Measurements from ENCODE around the gene ZNF716.
"Not testable (repeated sequence)": the region's sequence is repeated elsewhere in the genome, so short reads cannot be mapped to it uniquely, and the experiment has no call there.

ZNF716 gene

DNA sequence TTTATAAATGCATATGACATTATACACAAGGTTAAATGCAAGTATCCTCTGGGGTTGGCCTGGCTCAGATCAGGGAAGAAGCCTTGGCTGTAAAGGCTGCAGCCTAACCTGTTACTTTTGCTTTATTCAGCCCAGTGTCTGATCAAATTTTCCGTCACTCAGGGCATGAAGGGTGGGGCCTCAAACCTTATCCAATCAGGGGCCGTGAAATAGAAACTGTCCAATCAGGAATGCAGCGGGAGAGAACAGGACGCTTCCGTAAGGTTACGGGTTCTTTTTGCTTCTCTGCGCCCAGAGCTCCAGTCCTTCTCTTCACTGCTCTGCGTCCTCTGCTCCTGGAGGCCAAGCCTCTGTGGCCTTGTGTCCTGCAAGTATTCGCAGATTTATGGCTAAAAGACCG is at the start of gene ZNF716:
TSS of gene ZNF716 (plus strand) at position 274 of the 400 bp plus-strand sequence. CDS start at position 386, 112 bp downstream.
- no peak for DNase-seq (ENCODE audit: low spot score)
- TF ChIP-seq, protein P1, sequence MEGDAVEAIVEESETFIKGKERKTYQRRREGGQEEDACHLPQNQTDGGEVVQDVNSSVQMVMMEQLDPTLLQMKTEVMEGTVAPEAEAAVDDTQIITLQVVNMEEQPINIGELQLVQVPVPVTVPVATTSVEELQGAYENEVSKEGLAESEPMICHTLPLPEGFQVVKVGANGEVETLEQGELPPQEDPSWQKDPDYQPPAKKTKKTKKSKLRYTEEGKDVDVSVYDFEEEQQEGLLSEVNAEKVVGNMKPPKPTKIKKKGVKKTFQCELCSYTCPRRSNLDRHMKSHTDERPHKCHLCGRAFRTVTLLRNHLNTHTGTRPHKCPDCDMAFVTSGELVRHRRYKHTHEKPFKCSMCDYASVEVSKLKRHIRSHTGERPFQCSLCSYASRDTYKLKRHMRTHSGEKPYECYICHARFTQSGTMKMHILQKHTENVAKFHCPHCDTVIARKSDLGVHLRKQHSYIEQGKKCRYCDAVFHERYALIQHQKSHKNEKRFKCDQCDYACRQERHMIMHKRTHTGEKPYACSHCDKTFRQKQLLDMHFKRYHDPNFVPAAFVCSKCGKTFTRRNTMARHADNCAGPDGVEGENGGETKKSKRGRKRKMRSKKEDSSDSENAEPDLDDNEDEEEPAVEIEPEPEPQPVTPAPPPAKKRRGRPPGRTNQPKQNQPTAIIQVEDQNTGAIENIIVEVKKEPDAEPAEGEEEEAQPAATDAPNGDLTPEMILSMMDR (IDR thresholded peaks at IDR 0.05; ENCODE audit: extremely low read depth, missing control alignments), result no peak

DNA sequence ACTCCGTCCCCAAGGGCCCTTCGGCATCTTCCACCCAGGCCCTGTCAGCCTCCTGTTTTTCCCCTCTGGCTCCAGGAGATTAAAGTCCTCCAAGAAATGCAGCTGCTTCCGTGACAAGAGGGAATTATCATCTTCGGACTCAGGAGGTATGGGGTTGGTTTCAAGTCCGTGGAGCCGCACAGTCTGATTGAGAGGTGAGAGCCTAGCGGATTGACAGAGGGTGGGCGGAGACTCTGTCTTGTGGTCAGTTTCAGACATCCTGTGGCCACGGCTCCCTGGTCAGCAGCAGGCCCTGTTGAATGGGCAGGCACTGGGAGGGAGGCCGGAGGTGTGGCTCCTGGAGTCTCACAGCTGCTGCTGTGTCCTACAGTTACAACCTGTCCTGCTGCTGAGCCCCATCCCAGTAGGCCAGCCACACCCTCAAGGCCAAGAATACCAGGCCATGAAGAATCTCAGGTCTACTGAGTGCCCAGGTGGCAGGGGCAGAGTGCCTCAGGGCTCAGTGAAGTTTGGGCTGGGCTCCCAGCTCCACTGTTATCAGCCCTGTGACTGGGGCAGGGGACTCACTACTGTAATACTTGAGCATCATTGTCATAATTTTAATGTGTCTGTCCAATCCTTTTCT is 49.3 kb upstream of the ZNF716 start:
- DNase-seq (ENCODE audit: low spot score), result no peak
- TF ChIP-seq, protein P1 (IDR thresholded peaks at IDR 0.05; ENCODE audit: extremely low read depth, missing control alignments), result no peak

DNA sequence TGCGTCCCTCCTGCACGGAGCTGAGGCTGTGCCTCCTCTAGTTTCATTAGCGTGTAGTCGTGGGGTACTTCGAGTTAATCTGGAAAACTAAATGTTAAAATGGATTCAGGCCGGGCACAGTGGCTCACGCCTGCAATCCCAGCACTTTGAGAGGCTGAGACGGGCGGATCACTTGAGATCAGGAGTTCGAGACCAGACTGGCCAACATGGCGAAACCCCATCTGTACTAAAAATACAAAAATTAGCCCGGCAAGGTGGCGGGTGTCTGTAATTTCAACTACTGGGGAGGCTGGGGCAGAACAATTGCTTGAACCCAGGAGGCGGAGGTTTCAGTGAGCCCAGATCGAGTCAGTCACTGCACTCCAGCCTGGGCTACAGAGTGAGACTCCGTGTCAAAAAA is 46.9 kb upstream of the ZNF716 start:
- DNase-seq (ENCODE audit: low spot score), result not testable (repeated sequence)

DNA sequence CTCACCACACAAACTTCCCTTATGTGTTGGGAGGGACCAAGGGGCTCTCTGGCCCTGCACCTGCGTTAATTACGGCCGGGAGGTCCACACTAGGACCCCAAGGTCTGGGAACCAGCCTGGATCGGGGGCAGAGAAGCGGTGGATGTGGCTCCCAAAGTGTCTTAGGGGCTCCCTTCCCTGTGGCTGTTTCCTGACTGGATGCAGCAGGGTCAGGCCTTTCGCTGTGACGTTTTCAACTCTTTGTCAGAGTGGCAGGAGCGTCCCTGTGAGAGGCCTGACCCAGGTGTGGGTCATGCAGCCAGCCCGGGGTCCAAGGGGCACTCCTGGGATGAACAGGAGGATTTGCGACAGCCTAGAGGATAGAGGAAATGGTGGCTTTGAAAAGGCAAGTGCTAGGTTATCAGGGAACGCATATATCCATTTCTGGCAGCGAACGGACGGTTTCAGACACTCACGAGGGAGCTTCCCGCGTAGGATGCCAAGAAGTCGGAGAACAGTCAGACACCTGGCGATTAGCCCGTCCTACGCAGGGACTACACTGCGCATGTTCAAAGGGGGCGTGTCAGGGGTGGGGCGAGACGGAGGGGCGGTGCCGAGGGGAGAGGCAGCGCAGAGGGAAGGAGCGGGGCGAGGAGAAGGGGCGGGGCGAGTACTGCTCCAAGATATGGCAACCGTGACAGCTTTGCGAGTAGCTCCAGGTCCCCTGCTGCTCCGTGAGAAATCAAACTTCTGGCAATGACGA is 46.2 kb upstream of the ZNF716 start:
- TF ChIP-seq, protein P1 (IDR thresholded peaks at IDR 0.05; ENCODE audit: extremely low read depth, missing control alignments), result no peak
- DNase-seq (ENCODE audit: low spot score), result no peak

DNA sequence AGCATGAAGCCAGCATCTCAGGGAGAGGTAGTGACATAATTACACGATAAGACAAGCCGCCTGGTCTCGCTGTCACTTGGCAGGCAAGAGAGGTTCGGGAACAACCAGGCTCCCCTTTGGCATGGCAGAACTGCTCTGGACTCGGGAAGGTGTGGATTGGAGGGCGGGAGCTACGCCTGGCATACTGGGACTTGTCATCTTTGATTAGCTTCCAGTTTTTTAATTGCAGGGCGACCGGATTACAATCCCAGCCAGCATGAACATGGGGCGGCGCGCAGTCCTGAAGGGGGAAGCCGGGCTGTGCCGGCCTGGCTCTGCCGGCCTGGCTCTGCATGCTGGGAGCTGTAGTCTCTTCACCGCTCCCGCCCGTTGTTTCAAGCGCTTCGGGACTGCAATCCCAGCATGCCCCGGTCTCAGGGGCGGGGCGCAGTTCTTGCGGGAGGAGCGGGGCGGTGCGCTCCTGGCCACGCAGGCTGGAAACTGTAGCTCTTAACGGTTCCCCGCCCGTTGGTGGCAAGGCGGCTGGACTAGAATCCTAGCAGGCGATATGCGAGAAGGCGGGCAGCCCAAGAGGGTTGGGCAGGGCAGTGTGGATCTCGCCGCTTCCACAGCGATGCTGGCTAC is 45.5 kb upstream of the ZNF716 start:
- DNase-seq (ENCODE audit: low spot score), result no peak
- TF ChIP-seq, protein P1 (IDR thresholded peaks at IDR 0.05; ENCODE audit: extremely low read depth, missing control alignments), result no peak

DNA sequence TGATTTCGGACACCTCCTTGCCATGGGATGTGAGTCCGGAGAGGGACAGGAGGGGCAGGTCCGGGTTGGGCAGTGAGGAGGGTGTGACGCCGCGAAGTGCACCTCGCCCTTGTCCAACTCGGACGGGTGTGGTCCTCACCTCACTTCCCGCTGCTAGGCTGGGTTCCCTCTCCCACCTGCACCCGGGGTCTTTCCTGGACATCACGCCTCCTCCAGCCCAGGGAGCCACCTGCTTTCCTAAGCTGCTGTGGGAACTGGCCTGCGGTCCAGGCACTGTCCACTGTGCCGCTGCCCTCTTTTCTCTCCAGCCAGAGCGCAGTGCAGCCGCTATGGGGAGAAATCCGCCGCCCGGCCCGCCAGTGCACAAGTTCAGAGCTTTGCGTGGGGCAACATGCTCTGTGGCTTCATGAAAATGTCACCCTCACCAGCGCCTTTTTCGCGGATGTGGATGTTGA is 45.0 kb upstream of the ZNF716 start:
- DNase-seq (ENCODE audit: low spot score), result no peak
- TF ChIP-seq, protein P1 (IDR thresholded peaks at IDR 0.05; ENCODE audit: extremely low read depth, missing control alignments), result no peak

DNA sequence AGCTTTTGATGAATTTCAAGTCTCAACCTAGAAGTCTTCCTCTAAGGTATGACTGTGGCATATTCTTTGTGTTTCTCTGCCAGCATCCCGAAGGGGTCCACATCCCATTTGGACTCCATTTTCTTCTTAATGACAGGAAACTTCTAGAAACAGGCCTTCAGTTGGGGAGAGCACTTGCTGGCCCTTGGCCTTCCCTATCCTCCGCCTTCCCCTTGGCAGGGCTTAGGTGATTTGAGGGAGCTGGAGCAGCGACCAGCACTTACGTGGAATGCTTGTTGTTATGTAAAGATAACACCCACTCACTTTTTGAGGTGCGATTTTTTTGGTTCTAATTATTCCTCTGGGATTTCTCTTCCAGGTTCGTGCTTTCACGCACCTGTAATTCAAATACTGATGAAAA is 42.9 kb upstream of the ZNF716 start:
- no peak for DNase-seq (ENCODE audit: low spot score)
- TF ChIP-seq, protein P1 (IDR thresholded peaks at IDR 0.05; ENCODE audit: extremely low read depth, missing control alignments), result no peak

Measured in GM20000 (cell line).